GM23338 (cell line): ENCODE results near the gene PPID. TPM values are rescaled to one million over a fixed set of nuclear protein-coding genes. Genes with fewer than 3 reads are reported as not detected.
"Not testable (repeated sequence)": the region's sequence is repeated elsewhere in the genome, so short reads cannot be mapped to it uniquely, and the experiment has no call there.

Source experiments
- ATAC-seq: fragments of 200-7000 bp; cut with Tn5 transposase; 3 replicates; pipeline ENCODE4 v1.9.1; 2020
- DNase-seq: peaks from one replicate; pipeline ENCODE4 v3.0.0-alpha.2; 2015; ENCODE audit warnings: low spot score
- H2AFZ ChIP-seq: fragments of 200-600 bp; sonication (generic); 2 replicates; pipeline ENCODE4 v1.8.0; 2016; ENCODE audit warnings: antibody characterized with exemption, mild to moderate bottlenecking, moderate library complexity
- H3F3A ChIP-seq: fragments of 200-600 bp; sonication (generic); replicated peaks from 2 replicates; pipeline ENCODE4 v1.8.0; 2017; ENCODE audit warnings: antibody characterized with exemption, mixed run types, low read depth
- H3K27ac ChIP-seq: fragments of 200-600 bp; sonication (generic); 2 replicates; pipeline ENCODE4 v1.6.1; 2016; ENCODE audit warnings: low read depth
- H3K27me3 ChIP-seq: fragments of 200-600 bp; sonication (generic); 2 replicates; pipeline ENCODE4 v1.8.0; 2016; ENCODE audit warnings: mild to moderate bottlenecking, mixed run types, moderate library complexity; ENCODE audit not compliant: insufficient read depth
- H3K36me3 ChIP-seq: fragments of 200-600 bp; sonication (generic); 2 replicates; pipeline ENCODE4 v1.8.0; 2016; ENCODE audit warnings: mild to moderate bottlenecking; ENCODE audit not compliant: insufficient read depth
- H3K4me1 ChIP-seq: fragments of 200-600 bp; sonication (generic); 2 replicates; pipeline ENCODE4 v1.8.0; 2016; ENCODE audit warnings: mild to moderate bottlenecking, moderate library complexity; ENCODE audit not compliant: insufficient read depth
- H3K4me2 ChIP-seq: fragments of 200-600 bp; sonication (generic); 2 replicates; pipeline ENCODE4 v1.7.1; 2017; ENCODE audit warnings: mixed run types
- H3K4me3 ChIP-seq: fragments of 200-600 bp; sonication (generic); 2 replicates; pipeline ENCODE4 v1.6.1; 2016; ENCODE audit warnings: mixed run types
- H3K79me2 ChIP-seq: fragments of 200-600 bp; sonication (generic); replicated peaks from 2 replicates; pipeline ENCODE4 v1.8.0; 2017; ENCODE audit warnings: mild to moderate bottlenecking; ENCODE audit not compliant: insufficient read depth
- H3K9me2 ChIP-seq: fragments of 200-600 bp; sonication (generic); 2 replicates; pipeline ENCODE4 v1.8.0; 2017; ENCODE audit not compliant: insufficient read depth
- H4K20me1 ChIP-seq: fragments of 200-600 bp; sonication (generic); replicated peaks from 2 replicates; pipeline ENCODE4 v1.8.0; 2017; ENCODE audit warnings: mild to moderate bottlenecking; ENCODE audit not compliant: insufficient read depth
- H3K27ac Mint-ChIP-seq: 2 replicates; pipeline ENCODE4 v1.8.0; 2020; ENCODE audit warnings: inconsistent platforms, mild to moderate bottlenecking, moderate library complexity, mixed read lengths
- H3K27me3 Mint-ChIP-seq: 3 replicates; pipeline ENCODE4 v1.8.0; 2022; ENCODE audit warnings: low read depth, mild to moderate bottlenecking, moderate library complexity, mixed read lengths, inconsistent platforms; ENCODE audit not compliant: insufficient read depth, poor library complexity
- H3K36me3 Mint-ChIP-seq: 3 replicates; pipeline ENCODE4 v1.8.0; 2021; ENCODE audit warnings: low read depth, mild to moderate bottlenecking, inconsistent platforms, moderate library complexity, mixed read lengths
- H3K4me1 Mint-ChIP-seq: 3 replicates; pipeline ENCODE4 v1.8.0; 2020; ENCODE audit warnings: mild to moderate bottlenecking, inconsistent platforms, mixed read lengths
- H3K4me3 Mint-ChIP-seq: 3 replicates; pipeline ENCODE4 v1.8.0; 2021; ENCODE audit warnings: moderate library complexity, mild to moderate bottlenecking, inconsistent platforms, mixed read lengths
- H3K9me3 Mint-ChIP-seq: 3 replicates; pipeline ENCODE4 v1.8.0; 2020; ENCODE audit warnings: moderate library complexity, mild to moderate bottlenecking, inconsistent platforms, mixed read lengths
- CREB1 ChIP-seq: fragments of 250-450 bp; sonication (Bioruptor Pico); IDR thresholded peaks from 2 replicates; pipeline ENCODE4 v1.5.0; 2020; ENCODE audit warnings: low read depth, mild to moderate bottlenecking, moderate library complexity
- EZH2 ChIP-seq: fragments of 200-600 bp; sonication (generic); IDR thresholded peaks from one replicate; pipeline ENCODE4 v1.8.0; 2017; ENCODE audit warnings: antibody characterized with exemption, mild to moderate bottlenecking, low read depth; ENCODE audit not compliant: unreplicated experiment
- EZH2phosphoT487 ChIP-seq: fragments of 200-600 bp; sonication (generic); IDR thresholded peaks from one replicate; pipeline ENCODE4 v1.8.1; 2018; ENCODE audit warnings: antibody characterized with exemption; ENCODE audit not compliant: unreplicated experiment
- NANOG ChIP-seq: IDR thresholded peaks from 2 replicates; pipeline ENCODE4 v1.6.1; 2016; ENCODE audit warnings: antibody characterized with exemption, borderline replicate concordance
- STAT1 ChIP-seq: IDR thresholded peaks from one replicate; pipeline ENCODE4 v1.6.1; 2016; ENCODE audit warnings: antibody characterized with exemption; ENCODE audit not compliant: unreplicated experiment
- polyA plus RNA-seq: library from polyadenylated mRNA; unstranded; fragments of >200 nt; fragmentation: Nextera tagmentation; extraction: Ambion mirVana; gene quantifications from 2 replicates; pipeline ENCODE4 v1.2.1, GENCODE V29; 2016
- total RNA-seq: library from RNA; depleted of rRNA; stranded (reverse); fragments of >200 nt; shearing (Covaris generic); gene quantifications from 2 replicates; pipeline ENCODE4 v1.2.3, GENCODE V29; 2014
- TF ChIP-seq, protein P1 (sequence below): IDR thresholded peaks from 2 replicates; pipeline ENCODE4 v1.6.1; 2016; ENCODE audit warnings: antibody characterized with exemption

Gene PPID
- total and polyA plus RNA-seq, 2 experiments from 2014 or later, result 56.6 to 66.2 TPM

DNA sequence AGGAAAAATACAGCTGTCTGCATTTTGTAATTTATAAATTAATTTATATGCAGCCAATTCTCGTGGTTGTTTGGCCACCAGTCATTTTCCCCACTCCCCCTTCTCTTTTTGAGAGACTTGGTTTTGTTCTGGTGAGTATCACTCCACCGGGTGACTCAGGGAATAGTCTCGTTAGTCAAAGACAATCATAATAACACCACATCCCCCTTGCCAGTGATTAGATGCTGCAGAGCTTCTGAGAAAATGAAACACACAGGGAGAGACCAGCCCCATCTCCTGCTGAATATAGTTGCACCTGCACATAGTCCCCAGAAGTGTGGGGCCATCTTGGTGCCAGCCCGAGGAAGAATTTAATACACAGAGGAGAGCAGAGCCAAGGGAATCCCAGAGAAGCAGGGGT, 37.7 kb upstream of the PPID start:
- Mint-ChIP-seq H3K27me3 (peaks cover 1% of the 10 kb centered on the region), H3K9me3 (peaks cover 23% of the 10 kb centered on the region), H3K4me1 (no peaks in the 10 kb centered on the region), H3K4me3 (no peak overlapping the region), H3K27ac (no peak overlapping the region), H3K36me3 (peaks cover 6% of the 10 kb centered on the region)
- Histone ChIP-seq H3K27ac (no peak overlapping the region), H3K4me3 (no peak overlapping the region), H3K9me2 (no peaks in the 10 kb centered on the region), H3K79me2 (no peaks in the 10 kb centered on the region), H3K27me3 (no peaks in the 10 kb centered on the region), H3K36me3 (no peaks in the 10 kb centered on the region), H3K4me2 (no peak overlapping the region), H2AFZ (no peak overlapping the region; the same call in 1 of the 2 replicates), H4K20me1 (no peaks in the 10 kb centered on the region), H3K4me1 (no peaks in the 10 kb centered on the region), H3F3A (no peaks in the 10 kb centered on the region)
- TF ChIP-seq, protein P1, sequence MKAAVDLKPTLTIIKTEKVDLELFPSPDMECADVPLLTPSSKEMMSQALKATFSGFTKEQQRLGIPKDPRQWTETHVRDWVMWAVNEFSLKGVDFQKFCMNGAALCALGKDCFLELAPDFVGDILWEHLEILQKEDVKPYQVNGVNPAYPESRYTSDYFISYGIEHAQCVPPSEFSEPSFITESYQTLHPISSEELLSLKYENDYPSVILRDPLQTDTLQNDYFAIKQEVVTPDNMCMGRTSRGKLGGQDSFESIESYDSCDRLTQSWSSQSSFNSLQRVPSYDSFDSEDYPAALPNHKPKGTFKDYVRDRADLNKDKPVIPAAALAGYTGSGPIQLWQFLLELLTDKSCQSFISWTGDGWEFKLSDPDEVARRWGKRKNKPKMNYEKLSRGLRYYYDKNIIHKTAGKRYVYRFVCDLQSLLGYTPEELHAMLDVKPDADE, result no peak
- TF ChIP-seq NANOG (no peak), EZH2phosphoT487 (no peak), CREB1 (CRISPR knock-in tag) (no peak), EZH2 (no peak)
- ATAC-seq (no peak), DNase-seq (no peak)

- H3K4me3 Mint-ChIP-seq, H3F3A ChIP-seq, H3K4me2 ChIP-seq, ATAC-seq, H3K27me3 Mint-ChIP-seq, H4K20me1 ChIP-seq, H3K36me3 Mint-ChIP-seq, H3K4me1 Mint-ChIP-seq, H3K9me2 ChIP-seq, H3K79me2 ChIP-seq, H3K27ac Mint-ChIP-seq, H2AFZ ChIP-seq, H3K27ac ChIP-seq, H3K36me3 ChIP-seq, H3K4me3 ChIP-seq, DNase-seq, H3K4me1 ChIP-seq, H3K27me3 ChIP-seq: not testable (repeated sequence)
- peaks cover 23% of the 10 kb centered on the region for H3K9me3 Mint-ChIP-seq
These were observed 36.3 kb upstream of the PPID start for GRCh38 chr4:158759539-158759938.

GRCh38 chr4:158758703-158759102, 35.5 kb upstream of the PPID start:
- Histone ChIP-seq H3F3A (no peaks in the 10 kb centered on the region), H3K4me2 (no peak overlapping the region), H3K27ac (no peak overlapping the region), H4K20me1 (no peaks in the 10 kb centered on the region), H3K27me3 (no peaks in the 10 kb centered on the region), H3K79me2 (no peaks in the 10 kb centered on the region), H3K4me1 (no peaks in the 10 kb centered on the region), H3K36me3 (no peaks in the 10 kb centered on the region), H3K9me2 (no peaks in the 10 kb centered on the region), H3K4me3 (no peak overlapping the region), H2AFZ (no peak overlapping the region)
- ATAC-seq (no peak), DNase-seq (no peak)
- no peaks in the 10 kb centered on the region for H3K4me1 Mint-ChIP-seq
- no peak overlapping the region for H3K27ac Mint-ChIP-seq
- peaks cover 6% of the 10 kb centered on the region for H3K36me3 Mint-ChIP-seq
- H3K27me3 Mint-ChIP-seq, result peaks cover 1% of the 10 kb centered on the region
- no peak for TF ChIP-seq NANOG
- TF ChIP-seq STAT1, result no peak
- peaks cover 23% of the 10 kb centered on the region for H3K9me3 Mint-ChIP-seq
- H3K4me3 Mint-ChIP-seq, result no peak overlapping the region
